Hepatocyte (in vitro differentiated cells): ENCODE measurements around the gene METTL6. TPM values are rescaled to one million over a fixed set of nuclear protein-coding genes. Genes with fewer than 3 reads are reported as not detected.
A peak's percentile ranks its signal among the peaks of the same experiment; 100 is the strongest.
"Not testable (repeated sequence)": the region's sequence is repeated elsewhere in the genome, so short reads cannot be mapped to it uniquely, and the experiment has no call there.

Source experiments
- DNase-seq: peaks from one replicate; pipeline ENCODE4 v3.0.0-alpha.2; 2016; ENCODE audit warnings: low spot score
- H2AFZ ChIP-seq: fragments of 200-600 bp; sonication (generic); 2 replicates; pipeline ENCODE4 v1.6.0; 2016; ENCODE audit warnings: antibody characterized with exemption, mild to moderate bottlenecking
- H3K27ac ChIP-seq: fragments of 200-600 bp; sonication (generic); 2 replicates; pipeline ENCODE4 v1.5.1; 2016; ENCODE audit warnings: mild to moderate bottlenecking
- H3K27me3 ChIP-seq: fragments of 200-600 bp; sonication (generic); 2 replicates; pipeline ENCODE4 v1.6.1; 2016
- H3K36me3 ChIP-seq: fragments of 200-600 bp; sonication (generic); replicated peaks from 2 replicates; pipeline ENCODE4 v1.5.1; 2016; ENCODE audit warnings: low read depth; ENCODE audit not compliant: insufficient read depth
- H3K4me1 ChIP-seq: fragments of 200-600 bp; sonication (generic); 2 replicates; pipeline ENCODE4 v1.5.1; 2016; ENCODE audit warnings: mild to moderate bottlenecking, moderate library complexity; ENCODE audit not compliant: insufficient read depth
- H3K4me2 ChIP-seq: fragments of 200-600 bp; sonication (generic); 2 replicates; pipeline ENCODE4 v1.6.0; 2016
- H3K4me3 ChIP-seq: fragments of 200-600 bp; sonication (generic); 2 replicates; pipeline ENCODE4 v1.5.1; 2016; ENCODE audit warnings: mild to moderate bottlenecking
- H3K79me2 ChIP-seq: fragments of 200-600 bp; sonication (generic); 2 replicates; pipeline ENCODE4 v1.6.0; 2017; ENCODE audit warnings: mild to moderate bottlenecking
- H3K9me2 ChIP-seq: fragments of 200-600 bp; sonication (generic); replicated peaks from 2 replicates; pipeline ENCODE4 v1.6.0; 2017; ENCODE audit warnings: mild to moderate bottlenecking; ENCODE audit not compliant: insufficient read depth
- H3K9me3 ChIP-seq: fragments of 200-600 bp; sonication (generic); 2 replicates; pipeline ENCODE4 v1.5.1; 2016; ENCODE audit warnings: low read depth, mild to moderate bottlenecking
- H4K20me1 ChIP-seq: fragments of 200-600 bp; sonication (generic); 2 replicates; pipeline ENCODE4 v1.6.0; 2016; ENCODE audit warnings: mild to moderate bottlenecking; ENCODE audit not compliant: insufficient read depth, poor library complexity, severe bottlenecking
- CTCF ChIP-seq: fragments of 200-600 bp; sonication (generic); IDR thresholded peaks from 2 replicates; pipeline ENCODE4 v1.5.1; 2016; ENCODE audit warnings: antibody characterized with exemption, mild to moderate bottlenecking; ENCODE audit not compliant: poor library complexity
- EZH2 ChIP-seq: fragments of 200-600 bp; sonication (generic); IDR thresholded peaks from 2 replicates; pipeline ENCODE4 v1.6.1; 2016; ENCODE audit warnings: antibody characterized with exemption, mild to moderate bottlenecking, borderline replicate concordance
- EZH2phosphoT487 ChIP-seq: fragments of 200-600 bp; sonication (generic); IDR thresholded peaks from one replicate; pipeline ENCODE4 v1.6.1; 2018; ENCODE audit warnings: antibody characterized with exemption, mild to moderate bottlenecking, low read depth, moderate library complexity; ENCODE audit not compliant: unreplicated experiment, severe bottlenecking
- WGBS: methylation state at CpG from one replicate; pipeline ENCODE4 v1.1.6; 2016; ENCODE audit warnings: low lambda C conversion rate; ENCODE audit errors: missing lambda C conversion rate; 5-methylcytosine and 5-hydroxymethylcytosine counted together
- polyA plus RNA-seq: library from polyadenylated mRNA; unstranded; fragments of >200 nt; fragmentation: Nextera tagmentation; extraction: Ambion mirVana; gene quantifications from 2 replicates; pipeline ENCODE4 v1.2.1, GENCODE V29; 2016
- total RNA-seq: library from RNA; depleted of rRNA; stranded (reverse); fragments of >200 nt; gene quantifications from 2 replicates; pipeline ENCODE4 v1.2.3, GENCODE V29; 2014

The METTL6 gene
- total and polyA plus RNA-seq, 2 experiments from 2014 or later = 13.4 to 21.4 TPM

- WGBS = 26% methylated on average over 9 of the region's 9 CpGs
- H3K9me3 ChIP-seq = no peaks in the 10 kb centered on the region
- no peaks in the 10 kb centered on the region for H3K27me3 ChIP-seq
- H3K9me2 ChIP-seq = no peaks in the 10 kb centered on the region
- peak overlapping the region; percentile 95 for H3K4me2 ChIP-seq
- TF ChIP-seq CTCF (no peak), EZH2phosphoT487 (no peak)
- peaks cover 28% of the 10 kb centered on the region for H3K4me1 ChIP-seq
- peak overlapping the region; percentile 92 for H3K27ac ChIP-seq
- peak overlapping the region; percentile 97 for H2AFZ ChIP-seq
- peak overlapping the region; percentile 90 for H3K4me3 ChIP-seq
- no peaks in the 10 kb centered on the region for H3K36me3 ChIP-seq
- peaks cover 73% of the 10 kb centered on the region for H3K79me2 ChIP-seq
- peaks cover 17% of the 10 kb centered on the region for H4K20me1 ChIP-seq
- DNase-seq = peak; percentile 19
Measured at GRCh38 chr3:15428539-15428938, 1.2 kb upstream of the METTL6 start.

- H3K36me3 ChIP-seq = no peaks in the 10 kb centered on the region
- H3K4me3 ChIP-seq = peak overlapping the region; percentile 90
- H3K79me2 ChIP-seq = peaks cover 73% of the 10 kb centered on the region
- no peaks in the 10 kb centered on the region for H3K9me3 ChIP-seq
- TF ChIP-seq EZH2phosphoT487 = no peak
- peak overlapping the region; percentile 97 for H2AFZ ChIP-seq
- peak; percentile 51 for DNase-seq
- H3K27ac ChIP-seq = peak overlapping the region; percentile 92
- peaks cover 17% of the 10 kb centered on the region for H4K20me1 ChIP-seq
- WGBS = 2% methylated on average over 8 of the region's 11 CpGs
- H3K4me2 ChIP-seq = peak overlapping the region; percentile 95
- no peaks in the 10 kb centered on the region for H3K9me2 ChIP-seq
- peaks cover 28% of the 10 kb centered on the region for H3K4me1 ChIP-seq
- no peaks in the 10 kb centered on the region for H3K27me3 ChIP-seq
Measured at GRCh38 chr3:15427981-15428380, 637 bp upstream of the METTL6 start.

GRCh38 chr3:15426579-15427118, 695 bp downstream of the METTL6 start:
- no peaks in the 10 kb centered on the region for H3K9me3 ChIP-seq
- no peaks in the 10 kb centered on the region for H3K9me2 ChIP-seq
- no peak for DNase-seq
- H3K4me3 ChIP-seq = peak overlapping the region; percentile 90
- H4K20me1 ChIP-seq = peaks cover 14% of the 10 kb centered on the region
- H3K27ac ChIP-seq = peak overlapping the region; percentile 92
- no peaks in the 10 kb centered on the region for H3K27me3 ChIP-seq
- H3K4me1 ChIP-seq = peaks cover 28% of the 10 kb centered on the region
- peak overlapping the region; percentile 97 for H2AFZ ChIP-seq
- no peaks in the 10 kb centered on the region for H3K36me3 ChIP-seq
- TF ChIP-seq EZH2phosphoT487 (no peak), EZH2 (no peak), CTCF (no peak)
- 52% methylated on average over 16 of the region's 16 CpGs for WGBS
- H3K4me2 ChIP-seq = peak overlapping the region; percentile 80
- H3K79me2 ChIP-seq = peaks cover 67% of the 10 kb centered on the region

GRCh38 chr3:15420871-15421270, 6.5 kb downstream of the METTL6 start:
- H3K4me2 ChIP-seq = no peak overlapping the region

GRCh38 chr3:15410966-15411365, 16.4 kb downstream of the METTL6 start:
- H3K4me2 ChIP-seq, H3K9me3 ChIP-seq, H3K4me3 ChIP-seq, DNase-seq, H3K79me2 ChIP-seq, H3K36me3 ChIP-seq, H2AFZ ChIP-seq, H3K27me3 ChIP-seq, H3K4me1 ChIP-seq, H4K20me1 ChIP-seq, H3K27ac ChIP-seq, H3K9me2 ChIP-seq: not testable (repeated sequence)
- 95% methylated on average over 7 of the region's 7 CpGs for WGBS

More at GRCh38 chr3:15420871-15421270, 6.5 kb downstream of the METTL6 start:
- no peaks in the 10 kb centered on the region for H3K9me2 ChIP-seq
- H2AFZ ChIP-seq = no peak overlapping the region
- H3K27ac ChIP-seq = no peak overlapping the region
- no peaks in the 10 kb centered on the region for H3K9me3 ChIP-seq
- TF ChIP-seq EZH2phosphoT487 (no peak), EZH2 (no peak)
- H3K79me2 ChIP-seq = peaks cover 17% of the 10 kb centered on the region
- WGBS = 81% methylated on average over 4 of the region's 4 CpGs
- DNase-seq = no peak
- no peaks in the 10 kb centered on the region for H3K27me3 ChIP-seq
- H4K20me1 ChIP-seq = no peaks in the 10 kb centered on the region
- H3K36me3 ChIP-seq = no peaks in the 10 kb centered on the region
- peaks cover 5% of the 10 kb centered on the region for H3K4me1 ChIP-seq
- H3K4me3 ChIP-seq = no peak overlapping the region
